Measurements from ENCODE around the gene PTRH2. TPM values are rescaled to one million over a fixed set of nuclear protein-coding genes. Genes with fewer than 3 reads are reported as not detected.

The PTRH2 gene
- total and polyA plus RNA-seq, 2 donors (not counting 3 experiments of a cell fraction or from before 2014, with no cell fraction given), result 40.1 to 46.7 TPM

- Histone ChIP-seq H3K27me3 (ENCODE audit: control insufficient read depth in 2 of 2, insufficient read depth in 2 of 2, low read length in 2 of 2) (no peaks in the 10 kb centered on the region), H3K4me3 (replicated peaks in 1 of 3; ENCODE audit: insufficient read depth in 1 of 3, low read depth in 1 of 3, low read length in 3 of 3) (no peak overlapping the region), H3K9me1 (replicated peaks; ENCODE audit: control insufficient read depth, extremely low read depth, insufficient read depth, low read length) (peaks cover 3% of the 10 kb centered on the region), H3K79me2 (ENCODE audit: control insufficient read depth, insufficient read depth, low read length) (peaks cover 78% of the 10 kb centered on the region), H3K9me3 (replicated peaks; ENCODE audit: control insufficient read depth, insufficient read depth, low read length) (no peaks in the 10 kb centered on the region), H3K9ac (replicated peaks; ENCODE audit: extremely low read depth, insufficient read depth, low read length) (no peak overlapping the region), H4K20me1 (replicated peaks; ENCODE audit: control insufficient read depth, extremely low read depth, insufficient read depth, low read length) (no peaks in the 10 kb centered on the region), H3K27ac (ENCODE audit: insufficient read depth, low read depth, low read length) (no peak overlapping the region), H3K36me3 (ENCODE audit: control insufficient read depth in 2 of 2, extremely low read depth in 1 of 2, insufficient read depth in 2 of 2, low read length in 2 of 2) (peaks cover 15 to 47% of the 10 kb centered on the region in 2 experiments), H2AFZ (ENCODE audit: low read depth, low read length) (no peak overlapping the region), H3K4me1 (ENCODE audit: control insufficient read depth, extremely low read depth, insufficient read depth, low read length) (peaks cover 8% of the 10 kb centered on the region), H3K4me2 (ENCODE audit: insufficient read depth, low read length) (no peak overlapping the region)
- intact Hi-C loops (cut with micrococcal nuclease), result no loop called here
- BruUV-seq (replicated peaks), result no TSS peak
- FAIRE-seq (no peak), DNase-seq (ENCODE audit: low read depth, low spot score) (no peak)
- TF ChIP-seq POLR2A (IDR thresholded peaks at IDR 0.05; ENCODE audit: low read depth, low read length), result no peak
- no peak for TF ChIP-seq GATA2 (IDR thresholded peaks at IDR 0.05; ENCODE audit: insufficient read depth, insufficient read length, low read depth, low read length)
- TF ChIP-seq JUN (IDR thresholded peaks at IDR 0.05; ENCODE audit: borderline replicate concordance, insufficient read depth, insufficient read length, low read depth), result no peak
- TF ChIP-seq POLR2AphosphoS5 (IDR thresholded peaks at IDR 0.05; ENCODE audit: insufficient read depth, low read depth, low read length), result no peak
- TF ChIP-seq EZH2 (IDR thresholded peaks at IDR 0.05; ENCODE audit: borderline replicate concordance, low read depth, low read length, severe bottlenecking), result no peak
- no peak for TF ChIP-seq MAX (IDR thresholded peaks at IDR 0.05; ENCODE audit: insufficient read depth, insufficient read length)
- no peak for TF ChIP-seq MYC (IDR thresholded peaks at IDR 0.05; ENCODE audit: low read depth, low read length)
- TF ChIP-seq CTCF (IDR thresholded peaks at IDR 0.05; ENCODE audit: extremely low read depth in 1 of 2, insufficient read depth in 1 of 2, low read depth in 1 of 2, low read length in 2 of 2), result no peak
- TF ChIP-seq FOS (IDR thresholded peaks at IDR 0.05; ENCODE audit: borderline replicate concordance, insufficient read depth, low read length), result no peak
- CTCF ChIA-PET, result interaction anchor here (0.5 kb wide), 1 partner anchor 573 kb away, joined by 3 read pairs; no protein-coding TSS in a partner anchor
- POLR2A ChIA-PET, result no interaction called here
- dilution Hi-C loops (cut with MboI; ENCODE audit: extremely low pct_ligation_motif_present, low sequenced_read_pairs), result no loop called here
These were observed 57.3 kb downstream of the PTRH2 start for GRCh38 chr17:59649886-59650285.

Other genes with a start within 250 kb of the PTRH2 start
- 28.6 and 29.7 TPM in 2 replicates for gene DHX40, start 141.8 kb downstream of the PTRH2 start, total RNA-seq
- gene DHX40, start 141.8 kb downstream of the PTRH2 start, polyA plus RNA-seq, result 11.6 and 14.0 TPM in 2 replicates
- 317 and 326 TPM in 2 replicates for gene CLTC, start 87.5 kb downstream of the PTRH2 start, total RNA-seq
- gene CLTC, start 87.5 kb downstream of the PTRH2 start, polyA plus RNA-seq, result 164 and 169 TPM in 2 replicates
- gene VMP1, start 224 bp upstream of the PTRH2 start, total RNA-seq, result 270 and 321 TPM in 2 replicates
- gene VMP1, start 224 bp upstream of the PTRH2 start, polyA plus RNA-seq, result 121 and 138 TPM in 2 replicates
- gene TUBD1, start 185.5 kb upstream of the PTRH2 start, total RNA-seq, result 11.3 and 11.6 TPM in 2 replicates
- gene TUBD1, start 185.5 kb upstream of the PTRH2 start, polyA plus RNA-seq, result 4.1 and 4.9 TPM in 2 replicates
- 40.5 and 45.7 TPM in 2 replicates for gene RPS6KB1, start 185.7 kb upstream of the PTRH2 start, total RNA-seq
- gene RPS6KB1, start 185.7 kb upstream of the PTRH2 start, polyA plus RNA-seq, result 4.1 and 5.4 TPM in 2 replicates

Data from endothelial cell of umbilical vein (primary cell).